Smooth muscle cell (in vitro differentiated cells): ENCODE data around the gene CST6. TPM values are rescaled to one million over a fixed set of nuclear protein-coding genes. Genes with fewer than 3 reads are reported as not detected.

Experiments
- DNase-seq: peaks from one replicate; lab custom pipeline; 2025; ENCODE audit not compliant: unreplicated experiment; lab: John Stamatoyannopoulos, UW
- H2AFZ ChIP-seq: fragments of 200-600 bp; sonication (generic); 2 replicates; pipeline ENCODE4 v1.6.0; 2016; ENCODE audit warnings: antibody characterized with exemption, low read depth, mild to moderate bottlenecking
- H3F3A ChIP-seq: fragments of 200-600 bp; sonication (generic); 2 replicates; pipeline ENCODE4 v1.6.0; 2017; ENCODE audit warnings: antibody characterized with exemption, low read depth
- H3K27ac ChIP-seq: fragments of 200-600 bp; sonication (generic); 2 replicates; pipeline ENCODE4 v1.5.1; 2016; ENCODE audit warnings: low read depth, mild to moderate bottlenecking
- H3K27me3 ChIP-seq: fragments of 200-600 bp; sonication (generic); 2 replicates; pipeline ENCODE4 v1.6.1; 2016; ENCODE audit warnings: low read depth, mild to moderate bottlenecking
- H3K36me3 ChIP-seq: fragments of 200-600 bp; sonication (generic); 2 replicates; pipeline ENCODE4 v1.5.1; 2016; ENCODE audit warnings: low read depth
- H3K4me1 ChIP-seq: fragments of 200-600 bp; sonication (generic); 2 replicates; pipeline ENCODE4 v1.5.1; 2016; ENCODE audit warnings: low read depth
- H3K4me2 ChIP-seq: fragments of 200-600 bp; sonication (generic); 2 replicates; pipeline ENCODE4 v1.6.0; 2016; ENCODE audit warnings: mild to moderate bottlenecking
- H3K4me3 ChIP-seq: fragments of 200-600 bp; sonication (generic); 2 replicates; pipeline ENCODE4 v1.5.1; 2016; ENCODE audit warnings: mild to moderate bottlenecking
- H3K79me2 ChIP-seq: fragments of 200-600 bp; sonication (generic); 2 replicates; pipeline ENCODE4 v1.6.0; 2016; ENCODE audit warnings: low read depth, mild to moderate bottlenecking
- H3K9ac ChIP-seq: fragments of 200-600 bp; sonication (generic); 2 replicates; pipeline ENCODE4 v1.6.0; 2016; ENCODE audit warnings: low read depth
- H3K9me3 ChIP-seq: fragments of 200-600 bp; sonication (generic); replicated peaks from 2 replicates; pipeline ENCODE4 v1.5.1; 2016; ENCODE audit warnings: low read depth
- H4K20me1 ChIP-seq: fragments of 200-600 bp; sonication (generic); 2 replicates; pipeline ENCODE4 v1.6.0; 2016; ENCODE audit warnings: low read depth
- CTCF ChIP-seq: fragments of 200-600 bp; sonication (generic); IDR thresholded peaks from 2 replicates; pipeline ENCODE4 v1.5.1; 2017; ENCODE audit warnings: borderline replicate concordance, mild to moderate bottlenecking, antibody characterized with exemption; ENCODE audit not compliant: insufficient read depth, poor library complexity, severe bottlenecking
- WGBS: methylation state at CpG from one replicate; pipeline ENCODE4 v1.1.7; 2016; ENCODE audit warnings: low lambda C conversion rate; 5-methylcytosine and 5-hydroxymethylcytosine counted together
- polyA plus RNA-seq: library from polyadenylated mRNA; unstranded; fragments of >200 nt; fragmentation: Nextera tagmentation; extraction: Ambion mirVana; gene quantifications from 2 replicates; pipeline ENCODE4 v1.2.1, GENCODE V29; 2016
- total RNA-seq: library from RNA; depleted of rRNA; stranded (reverse); fragments of >200 nt; gene quantifications from 2 replicates; pipeline ENCODE4 v1.2.3, GENCODE V29; 2014

CST6 gene
- total and polyA plus RNA-seq, 2 experiments from 2014 or later, result 37.6 to 97.0 TPM

DNA sequence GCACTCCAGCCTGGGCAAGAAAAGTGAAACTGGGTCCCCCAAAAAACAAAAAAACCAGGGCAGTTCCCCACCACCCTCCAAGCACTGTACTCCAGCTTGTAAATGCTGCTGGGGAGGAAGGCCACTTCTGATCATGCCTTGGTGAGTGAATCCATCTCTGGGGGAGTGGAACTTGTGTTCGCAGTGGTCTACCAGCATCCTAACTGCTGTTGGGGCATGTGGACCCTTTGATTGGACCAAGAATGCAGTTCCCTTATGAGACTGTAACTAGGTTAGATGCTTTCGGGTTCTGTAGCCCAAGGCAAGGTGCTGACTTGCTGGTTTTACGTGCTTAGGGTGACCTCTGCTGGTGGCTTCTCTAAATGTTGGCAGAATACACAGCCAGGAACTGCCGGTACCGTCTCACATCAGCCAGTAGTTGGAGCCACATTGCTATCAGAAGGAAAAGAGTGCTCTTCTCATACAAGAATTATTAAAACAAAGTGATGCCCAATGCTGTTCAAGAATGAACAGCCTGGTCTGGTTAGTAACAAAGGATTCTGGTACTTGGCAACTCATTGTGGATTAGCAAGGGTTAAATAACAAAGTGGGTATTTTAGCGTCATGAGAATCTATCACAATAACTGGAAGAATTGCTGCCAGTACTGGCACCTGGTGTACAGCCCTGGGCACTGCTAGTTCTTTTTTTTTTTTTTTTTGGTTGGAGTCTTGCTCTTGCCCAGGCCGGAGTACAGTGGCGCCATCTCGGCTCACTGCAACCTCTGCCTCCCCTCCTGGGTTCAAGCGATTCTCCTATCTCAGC lies 22.8 kb upstream of the CST6 start:
- H4K20me1 ChIP-seq, result no peaks in the 10 kb centered on the region
- 44% methylated on average over 10 of the region's 10 CpGs for WGBS

GRCh38 chr11:65992056-65992455 lies 19.8 kb upstream of the CST6 start:
- Histone ChIP-seq H3K4me2 (no peak overlapping the region), H3K9ac (no peak overlapping the region), H3K4me1 (no peaks in the 10 kb centered on the region), H3K4me3 (no peak overlapping the region), H3K9me3 (no peaks in the 10 kb centered on the region), H3K79me2 (no peaks in the 10 kb centered on the region), H3K36me3 (no peaks in the 10 kb centered on the region), H3F3A (no peaks in the 10 kb centered on the region), H3K27ac (no peak overlapping the region), H4K20me1 (no peaks in the 10 kb centered on the region), H2AFZ (no peak overlapping the region), H3K27me3 (no peaks in the 10 kb centered on the region)
- WGBS, result 93% methylated on average over 5 of the region's 5 CpGs
- TF ChIP-seq CTCF, result no peak
- DNase-seq, result no peak

More for the DNA sequence above, 22.8 kb upstream of the CST6 start:
- DNase-seq, result peak; percentile 44
- TF ChIP-seq CTCF, result peak; percentile 87
- Histone ChIP-seq H3F3A (no peaks in the 10 kb centered on the region), H3K27ac (no peak overlapping the region), H2AFZ (no peak overlapping the region), H3K79me2 (no peaks in the 10 kb centered on the region), H3K9me3 (no peaks in the 10 kb centered on the region), H3K4me3 (no peak overlapping the region), H3K36me3 (no peaks in the 10 kb centered on the region), H3K4me2 (no peak overlapping the region), H3K4me1 (no peaks in the 10 kb centered on the region), H3K9ac (no peak overlapping the region), H3K27me3 (no peaks in the 10 kb centered on the region)

DNA sequence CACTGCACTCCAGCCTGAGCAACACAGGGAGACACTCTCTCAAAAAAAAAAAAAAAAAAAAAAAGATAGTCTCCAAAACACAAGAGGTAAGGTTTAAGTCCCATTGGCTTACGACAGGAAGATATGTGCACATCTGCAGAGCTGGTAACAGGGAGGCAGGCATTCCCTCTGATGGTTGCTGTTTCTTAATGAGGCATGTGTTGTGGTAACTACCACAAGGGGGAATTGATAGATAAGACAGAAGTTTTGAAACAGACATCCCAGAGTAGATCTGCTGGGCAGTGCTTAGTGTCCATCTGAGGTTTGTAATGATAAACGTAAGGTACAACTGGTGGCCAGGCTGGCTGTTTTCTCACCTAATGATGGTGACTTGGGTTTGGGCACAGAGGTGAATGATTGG lies 14.5 kb upstream of the CST6 start:
- Histone ChIP-seq H3K9ac (no peak overlapping the region), H3K4me3 (no peak overlapping the region), H3K4me1 (no peaks in the 10 kb centered on the region), H3K27me3 (no peaks in the 10 kb centered on the region), H3F3A (no peaks in the 10 kb centered on the region), H3K27ac (no peak overlapping the region), H3K4me2 (no peak overlapping the region), H3K36me3 (peaks cover 9% of the 10 kb centered on the region), H4K20me1 (peaks cover 9% of the 10 kb centered on the region), H2AFZ (no peak overlapping the region), H3K79me2 (peaks cover 25% of the 10 kb centered on the region), H3K9me3 (no peaks in the 10 kb centered on the region)
- TF ChIP-seq CTCF, result no peak
- WGBS, result 97% methylated on average over 2 of the region's 2 CpGs
- DNase-seq, result no peak
